LNCaP clone FGC (cell line): ENCODE measurements around the gene CNTN6.

Experiments used
- DNase-seq: peaks from one replicate; pipeline ENCODE4 v3.0.0-alpha.2; 2011; ENCODE audit warnings: low read depth
- H3K4me3 ChIP-seq: 2 replicates; pipeline ENCODE4 v1.5.1; 2011; ENCODE audit warnings: mild to moderate bottlenecking, low read depth, low read length, control low read depth
- TF ChIP-seq, protein P1 (sequence below): IDR thresholded peaks from 2 replicates; pipeline ENCODE4 v1.5.1; 2012; ENCODE audit warnings: mild to moderate bottlenecking; ENCODE audit not compliant: control insufficient read depth, insufficient read depth; ENCODE audit errors: extremely low read depth

The CNTN6 gene

DNA sequence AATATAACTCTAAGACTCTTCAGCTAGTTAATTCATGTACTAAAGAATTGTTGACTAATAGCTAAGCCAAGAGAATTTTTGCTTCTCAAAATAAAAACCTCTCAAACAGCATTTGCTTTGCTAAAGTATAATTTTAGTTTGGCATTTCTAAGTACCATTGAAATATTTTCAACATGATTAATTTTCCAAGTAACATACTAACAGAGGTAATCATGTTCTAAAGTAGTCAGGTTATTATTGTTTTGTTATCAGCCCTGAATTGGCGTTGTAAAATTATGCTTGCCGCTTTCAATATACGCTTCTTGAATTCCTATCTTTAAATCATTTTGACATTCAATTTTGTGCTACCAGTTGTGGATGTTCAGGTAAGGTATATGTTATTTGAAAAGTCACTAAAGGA lies 134.3 kb downstream of the CNTN6 start:
- TF ChIP-seq, protein P1, sequence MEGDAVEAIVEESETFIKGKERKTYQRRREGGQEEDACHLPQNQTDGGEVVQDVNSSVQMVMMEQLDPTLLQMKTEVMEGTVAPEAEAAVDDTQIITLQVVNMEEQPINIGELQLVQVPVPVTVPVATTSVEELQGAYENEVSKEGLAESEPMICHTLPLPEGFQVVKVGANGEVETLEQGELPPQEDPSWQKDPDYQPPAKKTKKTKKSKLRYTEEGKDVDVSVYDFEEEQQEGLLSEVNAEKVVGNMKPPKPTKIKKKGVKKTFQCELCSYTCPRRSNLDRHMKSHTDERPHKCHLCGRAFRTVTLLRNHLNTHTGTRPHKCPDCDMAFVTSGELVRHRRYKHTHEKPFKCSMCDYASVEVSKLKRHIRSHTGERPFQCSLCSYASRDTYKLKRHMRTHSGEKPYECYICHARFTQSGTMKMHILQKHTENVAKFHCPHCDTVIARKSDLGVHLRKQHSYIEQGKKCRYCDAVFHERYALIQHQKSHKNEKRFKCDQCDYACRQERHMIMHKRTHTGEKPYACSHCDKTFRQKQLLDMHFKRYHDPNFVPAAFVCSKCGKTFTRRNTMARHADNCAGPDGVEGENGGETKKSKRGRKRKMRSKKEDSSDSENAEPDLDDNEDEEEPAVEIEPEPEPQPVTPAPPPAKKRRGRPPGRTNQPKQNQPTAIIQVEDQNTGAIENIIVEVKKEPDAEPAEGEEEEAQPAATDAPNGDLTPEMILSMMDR: no peak
- H3K4me3 ChIP-seq: no peak overlapping the region

DNA sequence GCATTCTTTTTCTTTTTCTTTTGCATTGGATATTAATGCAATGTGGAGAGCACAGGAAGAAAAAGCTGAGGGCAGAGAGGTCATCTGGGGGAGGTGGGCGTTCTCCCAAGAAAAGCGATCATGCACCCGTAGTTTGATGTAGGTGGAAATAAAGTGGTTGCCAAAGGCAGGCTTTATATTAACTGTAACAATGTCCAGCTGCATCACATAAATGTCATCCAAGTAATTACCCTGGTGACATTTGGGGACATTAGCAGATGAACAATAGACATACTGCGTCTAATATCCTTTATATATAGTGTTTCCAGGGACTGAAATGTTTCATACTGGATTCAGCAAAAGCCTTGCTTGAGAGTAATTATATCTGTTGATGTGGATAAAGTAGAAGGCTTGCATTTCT lies 135.5 kb downstream of the CNTN6 start:
- H3K4me3 ChIP-seq: no peak overlapping the region
- TF ChIP-seq, protein P1: no peak
- no peak for DNase-seq

More for the DNA sequence above, 134.3 kb downstream of the CNTN6 start:
- DNase-seq: no peak

DNA sequence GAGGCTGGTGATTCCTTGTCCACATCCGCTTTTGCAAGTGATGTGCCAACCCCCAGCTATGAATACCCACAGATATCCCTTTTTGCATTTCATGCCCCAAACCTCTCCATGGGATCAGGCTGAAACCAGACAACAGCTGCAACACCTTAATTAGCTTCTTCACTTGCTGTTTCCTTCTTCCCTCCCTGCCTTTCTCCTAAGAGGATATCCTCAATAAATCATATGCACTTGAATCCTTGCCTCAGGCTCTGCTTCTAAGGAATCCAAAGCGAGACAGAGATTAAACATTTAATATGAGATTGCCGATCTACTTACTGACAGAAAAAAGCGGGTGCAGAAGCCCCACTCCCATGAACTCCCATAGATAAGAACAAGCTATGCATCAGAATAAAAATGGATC lies 138.1 kb downstream of the CNTN6 start:
- TF ChIP-seq, protein P1: no peak
- no peak for DNase-seq

DNA sequence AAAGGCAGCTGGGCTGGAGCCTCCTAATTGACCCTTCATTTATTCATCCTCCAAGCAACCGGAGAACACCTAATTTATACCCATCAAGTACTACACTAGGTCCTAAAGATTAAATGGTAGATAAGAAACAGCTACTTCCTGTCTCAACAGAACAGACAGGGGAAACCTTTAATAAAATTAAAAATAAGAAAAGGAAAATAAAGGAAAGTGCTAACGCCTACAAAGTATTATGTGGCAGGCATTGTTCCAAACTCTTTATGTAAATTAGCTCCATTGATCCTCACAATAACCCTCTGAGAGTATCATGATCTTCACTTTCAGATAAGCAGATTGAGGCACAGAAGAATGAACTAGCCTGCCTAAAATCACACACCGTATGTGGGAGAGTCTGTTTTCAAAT lies 139.5 kb downstream of the CNTN6 start:
- TF ChIP-seq, protein P1: no peak
- no peak for DNase-seq

More for the DNA sequence above, 138.1 kb downstream of the CNTN6 start:
- no peak overlapping the region for H3K4me3 ChIP-seq

DNA sequence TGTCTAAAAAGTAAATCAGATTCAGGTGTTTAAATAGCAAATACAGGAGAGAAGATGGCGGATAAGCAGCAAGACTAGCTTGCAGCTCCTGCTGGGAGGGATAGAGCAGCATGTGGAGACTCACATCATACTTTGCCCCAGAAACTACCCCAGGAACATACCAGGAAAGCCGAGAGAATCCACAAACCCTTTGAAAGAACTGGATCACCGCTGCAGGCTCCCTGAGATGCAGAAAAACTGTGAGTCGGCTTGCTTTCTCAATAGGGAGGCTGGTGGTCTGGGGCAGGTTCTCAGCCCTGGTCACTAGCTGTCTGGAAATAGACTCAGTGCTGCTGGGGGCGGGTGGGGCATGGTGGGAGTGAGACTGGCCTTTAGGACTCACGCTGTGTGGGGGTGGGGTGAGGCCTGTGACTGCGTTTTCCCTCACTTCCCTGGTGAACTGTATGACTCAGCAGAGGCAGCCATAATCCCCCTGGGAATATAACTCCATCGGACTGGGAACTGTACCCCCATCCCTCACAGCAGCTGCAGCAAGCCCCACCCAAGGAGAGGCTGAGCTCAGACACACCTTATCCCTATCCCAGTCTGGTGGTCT lies 142.8 kb downstream of the CNTN6 start:
- TF ChIP-seq, protein P1: no peak
- DNase-seq: no peak

More for the DNA sequence above, 139.5 kb downstream of the CNTN6 start:
- no peak overlapping the region for H3K4me3 ChIP-seq

DNA sequence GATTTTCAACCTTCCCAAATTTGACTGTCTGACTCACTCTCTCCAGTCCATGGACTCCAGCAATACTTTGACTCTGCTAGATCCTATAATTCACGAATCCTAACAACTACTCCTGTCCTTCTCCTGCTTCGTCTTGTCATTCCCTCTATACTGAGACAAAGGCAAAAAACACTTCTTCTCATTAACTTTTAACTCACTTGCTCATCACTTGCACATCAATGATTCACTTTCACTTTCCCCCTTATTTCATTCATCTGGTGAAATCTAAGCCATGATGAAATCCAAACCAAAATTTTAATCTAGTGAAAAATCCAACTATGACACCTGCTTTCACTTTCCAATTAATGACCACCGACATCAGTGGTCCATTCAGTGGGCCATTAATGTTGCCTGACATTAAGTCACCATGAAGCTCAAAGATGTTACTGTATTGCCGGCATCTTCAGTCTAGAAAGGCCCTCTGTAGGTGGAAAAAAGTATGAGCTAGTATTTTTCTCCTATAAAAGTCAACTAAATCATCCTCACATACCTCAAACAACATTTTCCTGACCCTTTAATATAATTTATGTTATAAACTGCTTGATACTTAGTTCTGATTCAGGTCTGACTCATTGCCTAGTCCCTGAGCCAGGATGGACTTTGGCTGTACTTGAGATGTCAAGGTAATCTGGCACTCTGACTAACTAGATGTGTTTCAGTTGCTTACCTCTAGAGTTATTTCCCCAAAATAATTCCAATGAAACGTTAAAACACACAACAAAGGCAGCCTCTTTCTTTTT lies 158.6 kb downstream of the CNTN6 start:
- TF ChIP-seq, protein P1: no peak
- H3K4me3 ChIP-seq: no peak overlapping the region
- no peak for DNase-seq

More for the DNA sequence above, 142.8 kb downstream of the CNTN6 start:
- H3K4me3 ChIP-seq: no peak overlapping the region

DNA sequence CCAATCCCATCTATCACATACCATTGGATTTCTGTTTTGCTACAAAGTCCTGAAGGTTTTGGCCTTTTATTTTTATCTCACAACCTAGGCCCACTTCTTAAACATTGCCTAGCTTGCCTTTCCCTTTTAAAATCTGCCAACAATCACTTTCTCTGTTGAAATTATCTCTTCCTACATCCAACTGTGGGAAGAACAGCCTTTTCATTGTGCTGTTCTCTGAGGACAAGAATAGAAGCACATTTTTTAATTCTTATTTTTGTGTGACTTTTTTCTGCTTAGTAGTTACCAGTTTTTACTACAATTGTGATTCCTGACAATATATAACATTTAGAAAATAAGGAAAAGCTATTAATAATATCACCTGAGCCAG lies 159.2 kb downstream of the CNTN6 start:
- H3K4me3 ChIP-seq: no peak overlapping the region
- no peak for DNase-seq
- TF ChIP-seq, protein P1: no peak
